ENCODE data around the gene CDKN1B.
"Not testable (repeated sequence)": the region's sequence is repeated elsewhere in the genome, so short reads cannot be mapped to it uniquely, and the experiment has no call there.

Gene CDKN1B

DNA sequence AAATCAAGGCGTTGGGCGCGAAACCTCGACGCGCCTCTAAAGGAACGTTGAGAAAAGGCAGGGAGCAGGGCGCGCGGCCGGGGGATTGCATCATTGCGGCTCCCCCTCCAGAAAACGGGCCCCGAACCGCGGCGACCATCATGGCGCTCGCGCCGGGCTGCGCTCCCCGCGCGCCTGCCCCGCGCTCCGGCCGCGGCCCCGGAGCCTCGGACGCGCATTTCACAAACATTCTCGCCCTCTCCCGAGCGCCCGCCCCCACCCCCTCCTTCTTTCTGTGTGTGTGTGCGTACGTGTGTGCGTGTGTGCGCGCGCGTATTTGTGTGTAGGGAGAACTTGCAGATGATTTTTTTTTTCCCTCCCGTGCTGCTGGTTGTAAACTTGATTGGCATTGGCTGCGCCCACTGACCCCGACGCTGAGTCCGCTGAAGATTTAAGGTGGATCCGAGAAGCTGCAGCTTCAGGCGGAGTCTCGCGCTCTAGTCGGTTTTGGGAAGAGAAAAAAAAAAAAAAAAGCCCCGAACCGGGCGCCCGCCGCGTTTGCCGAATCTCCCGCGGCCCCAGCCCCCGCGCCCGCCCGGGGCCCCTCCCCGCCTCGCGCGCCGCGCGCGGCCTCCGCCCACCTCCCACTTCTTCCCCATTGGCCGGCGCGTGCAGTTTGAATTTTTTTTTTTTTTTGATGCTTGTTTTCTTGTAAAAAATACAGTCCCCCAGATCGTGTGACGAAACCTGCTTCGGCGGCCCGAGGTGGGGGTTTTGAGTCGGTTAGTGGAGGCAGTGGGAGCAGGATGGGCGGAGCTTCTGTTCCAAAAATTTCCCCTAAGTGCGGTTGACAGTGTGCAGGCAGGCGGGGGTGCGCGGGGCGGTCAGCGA lies 8.2 kb downstream of the CDKN1B start:
- peak; percentile 85 for DNase-seq

GRCh38 chr12:12725956-12726554 lies 8.9 kb downstream of the CDKN1B start:
- no peak for DNase-seq

DNA sequence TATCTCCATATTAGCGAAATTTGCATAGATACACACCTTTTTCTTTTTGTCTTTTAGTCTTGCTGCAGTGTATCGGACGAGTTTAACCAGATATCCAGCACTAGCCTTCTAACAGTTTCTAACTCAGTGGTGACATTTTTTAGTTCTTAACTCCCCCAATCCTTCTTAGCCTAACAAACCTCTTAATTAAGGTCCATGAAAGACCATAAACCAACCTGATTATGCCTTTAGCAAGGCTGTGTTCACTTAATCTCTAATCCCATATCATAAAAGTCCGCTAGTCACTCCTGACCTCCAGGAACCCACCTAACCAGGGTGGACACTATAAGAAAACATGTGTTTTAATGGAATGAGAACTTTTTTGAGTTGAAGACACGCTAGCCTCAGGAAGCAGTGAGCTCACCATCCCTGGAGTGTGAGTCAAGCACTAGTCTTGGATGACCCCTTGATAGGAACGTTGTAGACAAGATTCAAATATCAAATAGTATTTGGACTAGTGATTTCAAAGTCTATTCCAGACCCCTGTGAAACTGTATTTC lies 9.5 kb downstream of the CDKN1B start:
- DNase-seq = no peak

DNA sequence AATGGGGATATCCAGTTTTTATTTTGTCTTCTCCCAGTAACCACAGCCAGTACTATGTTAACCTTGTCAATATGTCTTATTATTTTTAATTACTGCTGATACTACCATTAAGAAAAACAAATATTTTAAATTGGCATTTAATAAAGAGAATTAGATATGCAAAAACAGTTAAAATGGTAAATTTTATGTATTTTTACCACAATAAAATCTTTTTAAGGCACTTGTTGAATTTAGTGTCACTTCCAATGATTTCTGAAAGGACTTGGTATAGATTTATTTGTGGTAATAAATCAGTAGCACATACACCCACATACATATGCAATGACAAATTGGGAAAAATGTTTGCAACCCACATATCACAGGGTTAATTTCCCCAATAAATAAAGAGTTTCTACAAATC lies 14.0 kb downstream of the CDKN1B start:
- no peak for DNase-seq

DNA sequence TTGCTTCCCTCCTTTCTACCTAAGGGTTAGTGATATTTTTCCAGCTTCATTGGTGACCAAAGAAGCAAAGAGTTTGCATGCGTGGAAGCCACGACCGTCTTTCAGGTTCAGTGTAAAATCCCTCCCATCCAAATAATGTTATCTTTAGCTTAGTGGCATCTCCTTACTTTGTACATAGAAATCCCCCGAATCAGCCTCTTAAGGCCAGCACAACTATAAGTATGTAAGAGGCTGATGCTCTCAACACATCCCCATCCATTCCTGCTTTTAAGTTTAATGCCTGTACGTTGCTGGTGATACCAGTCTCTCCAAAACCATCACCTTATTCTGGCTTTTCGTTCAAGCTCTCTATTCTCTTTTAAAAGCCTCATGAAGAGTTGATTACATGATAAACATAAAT lies 14.6 kb downstream of the CDKN1B start:
- no peak for DNase-seq

- no peak for DNase-seq
Measured at GRCh38 chr12:12733118-12733517, 15.9 kb downstream of the CDKN1B start.

GRCh38 chr12:12734054-12734453 lies 16.9 kb downstream of the CDKN1B start:
- no peak for DNase-seq

- DNase-seq = no peak
Measured at GRCh38 chr12:12734561-12735071, 17.4 kb downstream of the CDKN1B start.

GRCh38 chr12:12735301-12735700 lies 18.1 kb downstream of the CDKN1B start:
- no peak for DNase-seq

DNA sequence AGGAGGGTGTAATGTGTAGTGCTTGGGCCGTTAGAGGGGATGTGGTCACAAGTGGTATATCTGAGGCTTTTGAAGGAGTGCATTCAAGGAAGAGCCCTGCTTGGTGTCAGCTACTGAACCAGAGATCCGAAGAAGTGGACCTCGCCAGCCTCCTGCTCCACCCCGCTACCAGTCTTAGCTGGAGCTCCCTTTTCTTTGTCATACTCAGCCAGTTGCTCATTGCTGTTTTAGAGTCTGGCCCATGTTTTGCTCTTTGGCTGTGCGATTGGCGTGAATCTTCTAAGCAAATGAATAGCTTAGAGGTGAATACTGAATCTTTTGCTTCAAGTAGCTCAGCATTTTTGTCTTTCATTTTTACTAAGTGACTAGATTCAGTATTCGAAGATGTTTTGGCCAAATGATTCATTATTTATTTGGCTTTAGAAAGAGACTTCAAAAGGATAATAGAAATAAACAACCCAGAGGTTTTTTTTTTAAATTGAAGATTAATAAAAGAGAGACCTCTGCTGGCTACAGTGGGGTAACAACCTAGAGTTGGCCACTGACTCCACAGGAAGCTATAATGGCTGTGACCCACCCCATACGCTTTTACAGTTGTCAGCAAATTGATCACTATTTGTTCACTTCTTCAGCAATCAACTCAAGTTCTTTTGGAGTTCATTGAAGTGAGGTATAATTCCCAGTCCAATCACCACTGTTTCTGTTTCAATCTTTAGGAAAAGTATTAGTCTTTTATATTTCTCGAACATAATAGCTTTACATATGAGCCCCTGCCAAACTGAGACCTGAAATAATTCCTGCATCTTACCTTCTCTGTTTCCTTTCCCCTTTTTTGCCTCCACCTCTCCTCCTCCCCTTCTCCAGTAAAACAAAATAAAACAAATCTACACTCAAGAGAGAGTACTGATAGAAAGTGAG lies 19.9 kb downstream of the CDKN1B start:
- DNase-seq = peak; percentile 28

DNA sequence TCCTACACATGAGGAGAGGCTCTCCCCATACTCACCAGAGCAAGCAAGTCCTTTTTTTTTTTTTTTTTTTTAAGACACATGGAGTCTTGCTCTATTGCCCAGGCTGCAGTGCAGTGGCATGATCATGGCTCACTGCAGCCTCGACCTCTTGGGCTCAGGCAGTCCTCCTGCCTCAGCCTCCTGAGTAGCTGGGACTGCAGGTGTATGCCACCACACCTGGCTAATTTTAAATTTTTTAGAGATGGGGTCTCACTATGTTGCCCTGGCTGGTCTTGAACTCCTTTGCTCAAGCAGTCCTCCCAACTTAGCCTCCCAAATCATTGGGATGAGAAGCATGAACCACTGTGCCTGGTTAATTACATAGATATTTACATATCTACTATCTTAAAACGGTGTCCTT lies 21.0 kb downstream of the CDKN1B start:
- not testable (repeated sequence) for DNase-seq

GRCh38 chr12:12741660-12742059 lies 24.5 kb downstream of the CDKN1B start:
- no peak for DNase-seq

DNA sequence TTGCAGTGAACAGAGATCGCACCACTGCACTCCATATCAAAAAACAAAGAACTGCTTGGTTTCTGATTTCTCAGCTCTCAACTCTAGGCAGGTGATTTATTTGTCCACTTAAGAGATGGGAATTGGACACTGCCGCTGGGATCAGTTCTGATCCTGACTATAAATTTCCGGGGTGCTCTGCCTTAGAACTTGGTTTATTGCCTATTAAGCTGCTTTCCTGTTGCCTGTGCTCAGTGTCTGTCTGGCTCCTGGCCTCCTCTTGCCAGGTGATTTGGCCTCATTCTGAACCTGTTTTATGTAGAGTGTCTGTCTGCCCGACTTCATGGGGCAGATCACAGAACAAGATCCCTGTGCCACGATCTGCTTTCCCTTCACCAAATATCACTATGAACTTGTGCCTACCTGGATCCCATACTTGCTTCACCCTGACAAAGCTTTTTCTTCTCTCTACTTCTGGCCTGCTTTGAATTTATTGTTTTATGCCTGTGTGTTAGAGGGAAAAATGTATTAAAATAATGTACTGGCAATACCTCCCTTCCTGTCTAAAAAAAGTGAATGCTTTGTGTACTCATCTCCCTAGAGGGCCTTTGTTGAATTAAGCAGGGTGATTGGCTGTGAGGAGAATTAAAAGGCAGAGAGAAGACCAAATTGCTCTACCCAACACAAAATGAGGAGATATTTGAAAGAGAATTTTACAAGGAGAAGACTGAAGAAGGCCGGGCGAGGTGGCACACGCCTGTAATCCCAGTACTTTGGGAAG lies 27.6 kb downstream of the CDKN1B start:
- no peak for DNase-seq

DNA sequence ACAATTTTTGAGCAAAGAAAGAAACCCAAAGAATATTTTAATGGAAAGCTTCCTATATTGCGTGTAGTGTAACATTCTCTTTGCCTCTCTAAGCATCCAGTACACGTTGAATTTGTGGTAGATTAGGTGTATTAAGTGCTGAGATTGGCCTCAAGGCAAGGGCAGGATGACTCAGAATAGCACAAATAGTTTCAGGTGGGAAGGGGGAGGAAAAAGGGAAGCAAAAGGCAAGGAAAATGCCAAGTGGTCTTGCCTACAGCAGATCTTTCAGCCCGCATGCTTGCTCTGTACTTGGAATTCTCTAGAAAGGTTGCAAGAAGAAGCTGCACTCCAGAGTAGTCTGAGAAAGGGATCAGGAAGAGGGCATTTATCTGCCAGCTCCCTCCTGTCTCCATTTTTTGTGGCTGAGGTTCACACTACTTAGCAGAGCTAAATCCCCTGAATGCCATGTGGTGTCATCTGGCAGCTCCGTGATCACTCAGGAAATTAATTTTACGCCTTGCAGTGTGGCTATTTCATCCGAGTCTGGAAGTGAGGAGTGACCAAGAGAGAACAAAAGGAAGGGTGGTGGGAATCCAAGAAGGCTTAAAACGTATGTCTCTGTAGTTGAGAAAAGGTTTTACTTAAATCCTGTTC lies 28.5 kb downstream of the CDKN1B start:
- no peak for DNase-seq

DNA sequence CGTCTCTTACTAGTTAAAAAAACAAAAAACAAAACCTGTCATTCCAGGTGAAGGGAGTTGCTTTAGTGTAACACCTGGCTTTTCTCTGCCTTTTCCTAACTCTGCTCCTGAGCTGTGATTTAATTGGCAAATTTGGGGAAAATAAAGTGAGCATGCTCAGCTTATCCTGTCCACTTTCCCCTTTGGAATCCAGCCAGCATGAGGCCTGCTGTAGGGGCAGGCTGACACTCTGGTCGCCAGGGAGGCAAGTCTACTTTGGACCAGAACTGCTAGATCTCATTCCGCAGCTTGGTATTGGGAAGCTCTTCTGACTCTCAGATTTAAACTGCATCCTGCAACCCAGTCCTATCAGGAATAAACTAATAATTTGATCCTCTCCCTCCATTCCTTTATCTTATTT lies 30.1 kb downstream of the CDKN1B start:
- no peak for DNase-seq

DNA sequence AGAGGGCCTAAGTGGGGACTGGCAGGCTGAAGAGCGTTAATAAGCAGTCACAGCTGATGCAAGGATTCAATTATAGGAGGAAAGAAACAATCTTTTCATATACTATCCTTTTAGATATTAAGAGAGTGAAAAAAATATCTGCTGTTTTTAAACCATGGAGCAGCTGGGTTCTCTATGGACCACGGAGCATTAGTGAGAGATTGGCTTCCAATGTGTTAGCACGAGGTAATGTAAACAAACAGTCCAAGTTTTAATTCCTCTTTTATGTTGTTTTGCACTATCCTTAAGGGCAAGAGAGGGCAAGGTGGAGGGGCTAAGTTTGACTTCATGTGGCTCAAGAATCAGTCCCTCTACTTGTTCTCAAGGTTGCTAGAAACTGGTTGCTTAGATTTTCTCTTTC lies 30.9 kb downstream of the CDKN1B start:
- DNase-seq = no peak

DNA sequence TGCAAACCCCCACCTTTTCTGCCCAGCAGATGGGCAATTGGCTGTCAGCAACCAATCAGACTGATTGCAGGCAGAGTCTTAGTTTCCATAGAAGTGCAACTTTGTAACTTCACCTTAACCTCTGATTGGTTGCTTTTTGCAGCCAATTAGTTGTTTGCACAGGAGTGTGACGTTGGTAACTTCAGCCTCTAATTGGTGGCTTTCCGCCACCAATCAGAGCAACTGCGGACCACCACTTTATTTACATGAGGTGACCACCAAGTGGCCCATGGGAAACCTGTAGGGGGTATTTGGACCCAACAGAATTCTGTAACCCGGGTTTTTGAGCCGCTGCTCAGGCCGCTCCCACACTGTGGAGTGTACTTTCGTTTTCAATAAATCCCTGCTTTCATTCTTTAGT lies 32.3 kb downstream of the CDKN1B start:
- no peak for DNase-seq

GRCh38 chr12:12755923-12756322 lies 38.8 kb downstream of the CDKN1B start:
- no peak for DNase-seq

- no peak for DNase-seq
Measured at GRCh38 chr12:12757121-12757520, 40.0 kb downstream of the CDKN1B start.

DNA sequence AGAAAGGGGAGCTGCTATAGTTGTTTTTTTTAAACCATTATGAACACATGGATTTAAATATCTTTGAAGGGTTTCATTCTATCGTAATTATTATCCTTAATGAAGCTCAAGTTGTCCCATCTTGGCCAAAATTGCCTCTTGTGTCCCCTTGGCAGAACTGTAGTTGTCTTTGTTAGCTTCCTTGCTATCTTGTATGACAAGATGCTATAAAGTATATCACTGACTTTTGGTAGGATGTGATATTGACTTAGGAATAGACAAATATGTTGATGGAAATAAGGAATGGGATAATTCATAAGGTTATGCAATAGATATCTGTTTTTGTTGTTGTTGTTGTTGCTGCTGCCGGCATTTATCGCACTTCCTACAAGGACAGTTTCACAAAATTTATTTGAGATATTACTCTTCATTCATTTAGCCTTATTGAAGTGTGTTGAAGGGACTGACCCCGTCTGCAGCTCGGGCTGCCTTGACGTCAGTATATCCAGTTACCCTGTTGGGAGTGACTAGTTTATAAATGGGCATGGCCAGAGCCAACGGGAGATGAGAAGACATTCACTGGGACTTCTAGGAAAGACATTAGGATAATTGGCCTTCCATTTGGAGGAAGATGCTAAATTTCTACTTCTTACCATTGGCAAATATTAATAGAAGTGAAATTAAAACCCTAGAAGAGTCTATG lies 42.2 kb downstream of the CDKN1B start:
- DNase-seq = no peak

GRCh38 chr12:12764824-12765223 lies 47.7 kb downstream of the CDKN1B start:
- no peak for DNase-seq
